Astrocyte (in vitro differentiated cells and primary cell): ENCODE measurements around the gene NDOR1.

Experiments
- EZH2 ChIP-seq: IDR thresholded peaks from 2 replicates; pipeline ENCODE4 v1.6.1; 2012; ENCODE audit warnings: mild to moderate bottlenecking, low read length, inconsistent platforms; ENCODE audit not compliant: insufficient read depth
- TF ChIP-seq, protein P1 (sequence below): IDR thresholded peaks from 2 replicates; pipeline ENCODE4 v1.5.1; 2011; ENCODE audit warnings: low read depth, mild to moderate bottlenecking, inconsistent platforms, low read length, moderate library complexity; ENCODE audit not compliant: insufficient read depth

DNA sequence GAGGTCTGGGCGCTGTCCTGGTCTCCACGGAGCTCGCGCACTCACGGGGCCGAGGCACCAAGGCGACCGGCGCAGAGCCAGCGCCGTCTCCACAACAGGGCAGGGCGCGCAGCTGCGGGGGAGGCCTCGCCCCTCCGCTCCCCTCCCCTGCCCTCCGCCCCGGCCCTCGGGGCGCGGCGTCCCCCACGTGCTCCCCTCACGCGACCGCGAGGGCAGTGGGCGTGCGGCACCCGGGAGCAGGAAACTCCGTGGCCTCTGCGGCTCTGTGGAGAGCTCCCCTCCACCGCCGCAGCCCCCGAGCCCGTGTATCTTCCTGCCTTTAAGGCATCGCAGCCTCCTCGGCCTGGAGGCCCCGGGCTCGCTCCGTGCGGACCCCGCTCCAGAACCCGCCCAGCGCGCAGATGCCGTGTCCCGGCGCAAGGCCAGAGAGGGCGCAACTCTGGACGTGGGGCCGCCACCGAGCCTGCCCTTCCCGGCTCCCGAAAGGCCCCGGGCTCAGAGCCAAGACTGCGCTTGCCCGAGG lies 34.9 kb downstream of the NDOR1 start:
- TF ChIP-seq, protein P1, sequence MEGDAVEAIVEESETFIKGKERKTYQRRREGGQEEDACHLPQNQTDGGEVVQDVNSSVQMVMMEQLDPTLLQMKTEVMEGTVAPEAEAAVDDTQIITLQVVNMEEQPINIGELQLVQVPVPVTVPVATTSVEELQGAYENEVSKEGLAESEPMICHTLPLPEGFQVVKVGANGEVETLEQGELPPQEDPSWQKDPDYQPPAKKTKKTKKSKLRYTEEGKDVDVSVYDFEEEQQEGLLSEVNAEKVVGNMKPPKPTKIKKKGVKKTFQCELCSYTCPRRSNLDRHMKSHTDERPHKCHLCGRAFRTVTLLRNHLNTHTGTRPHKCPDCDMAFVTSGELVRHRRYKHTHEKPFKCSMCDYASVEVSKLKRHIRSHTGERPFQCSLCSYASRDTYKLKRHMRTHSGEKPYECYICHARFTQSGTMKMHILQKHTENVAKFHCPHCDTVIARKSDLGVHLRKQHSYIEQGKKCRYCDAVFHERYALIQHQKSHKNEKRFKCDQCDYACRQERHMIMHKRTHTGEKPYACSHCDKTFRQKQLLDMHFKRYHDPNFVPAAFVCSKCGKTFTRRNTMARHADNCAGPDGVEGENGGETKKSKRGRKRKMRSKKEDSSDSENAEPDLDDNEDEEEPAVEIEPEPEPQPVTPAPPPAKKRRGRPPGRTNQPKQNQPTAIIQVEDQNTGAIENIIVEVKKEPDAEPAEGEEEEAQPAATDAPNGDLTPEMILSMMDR, result no peak
- TF ChIP-seq EZH2, result no peak
